ENCODE data around the gene PDLIM3.

DNA sequence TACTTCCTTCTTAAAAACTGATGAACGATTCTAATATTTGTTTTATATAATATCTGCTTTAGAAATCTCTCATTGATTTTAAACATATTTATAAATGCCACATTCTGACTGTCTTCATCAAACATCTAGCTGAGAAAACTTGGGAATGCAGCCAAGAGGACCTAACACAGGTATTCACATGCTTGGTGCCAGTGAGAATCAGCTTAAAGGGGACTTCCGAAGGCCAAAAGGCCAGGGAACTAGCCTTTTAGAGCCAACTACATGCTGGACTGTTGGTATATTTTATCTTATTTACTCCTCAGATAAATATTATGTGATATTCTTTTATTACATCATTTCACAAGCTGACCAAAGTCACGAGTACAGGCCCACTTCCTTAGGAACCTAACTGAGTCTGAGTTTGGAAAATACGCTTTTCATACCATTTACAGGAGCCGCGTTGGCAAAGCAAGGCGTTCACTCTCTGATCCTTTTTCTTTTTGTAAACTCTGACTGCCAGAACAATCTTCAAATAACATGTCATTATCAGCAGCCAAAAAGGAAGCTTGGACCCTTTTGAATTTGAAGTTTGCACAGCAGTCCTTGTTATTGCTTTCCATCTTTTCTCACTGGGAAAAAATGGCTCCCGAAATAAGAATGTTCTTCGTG lies 41.1 kb upstream of the PDLIM3 start:
- TF ChIP-seq CTCF (optimal IDR thresholded peaks at IDR 0.05 in 1 of 3, IDR thresholded peaks at IDR 0.05 in 1 of 3, conservative IDR thresholded peaks at IDR 0.05 in 1 of 3; ENCODE audit: extremely low read depth in 1 of 3, insufficient read depth in 2 of 3, low read length in 3 of 3) (no peak), EZH2 (IDR thresholded peaks at IDR 0.05; ENCODE audit: low read length) (no peak)

All from keratinocyte (primary cell).